ENCODE data around the gene CRCP. TPM values are rescaled to one million over a fixed set of nuclear protein-coding genes. Genes with fewer than 3 reads are reported as not detected.
"Not testable (repeated sequence)": the region's sequence is repeated elsewhere in the genome, so short reads cannot be mapped to it uniquely, and the experiment has no call there.

Gene CRCP
- total and polyA plus RNA-seq, 10 of the 15 experiments (the other 5 are each of a cell fraction or from before 2014, with no cell fraction given) = 12.4 to 33.8 (median 29.1) TPM

DNA sequence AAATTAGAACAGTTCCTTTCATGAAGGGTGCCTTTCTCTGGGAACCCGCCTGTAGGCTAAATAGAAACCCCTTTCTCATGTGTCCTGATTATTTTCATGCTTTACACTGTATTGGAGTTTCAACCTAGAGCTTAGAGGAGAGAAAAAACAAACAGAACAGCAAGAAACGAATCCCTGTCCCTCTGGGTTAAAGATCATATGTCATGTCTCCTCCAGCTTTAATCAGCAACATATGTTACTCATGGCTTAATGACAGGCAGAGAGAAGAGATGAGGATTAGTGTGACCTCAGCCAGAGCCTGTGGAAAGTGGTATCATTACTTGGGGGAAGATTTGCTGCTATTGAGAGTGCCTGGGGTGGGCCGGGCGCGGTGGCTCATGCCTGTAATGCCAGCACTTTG lies 32.1 kb downstream of the CRCP start (continued):
- TF ChIP-seq SUPT20H (IDR thresholded peaks at IDR 0.05; ENCODE audit: borderline replicate concordance, control insufficient read depth, low read depth, low read length) (no peak), MYB (IDR thresholded peaks at IDR 0.05; ENCODE audit: borderline replicate concordance, low read depth, low read length) (no peak), ZBED1 (IDR thresholded peaks at IDR 0.05; ENCODE audit: borderline replicate concordance) (no peak), SRF (IDR thresholded peaks at IDR 0.05; ENCODE audit: low read depth in 2 of 2, low read length in 2 of 2) (no peak), RB1 (IDR thresholded peaks at IDR 0.05; ENCODE audit: borderline replicate concordance) (no peak)
- TF ChIP-seq, protein P1, sequence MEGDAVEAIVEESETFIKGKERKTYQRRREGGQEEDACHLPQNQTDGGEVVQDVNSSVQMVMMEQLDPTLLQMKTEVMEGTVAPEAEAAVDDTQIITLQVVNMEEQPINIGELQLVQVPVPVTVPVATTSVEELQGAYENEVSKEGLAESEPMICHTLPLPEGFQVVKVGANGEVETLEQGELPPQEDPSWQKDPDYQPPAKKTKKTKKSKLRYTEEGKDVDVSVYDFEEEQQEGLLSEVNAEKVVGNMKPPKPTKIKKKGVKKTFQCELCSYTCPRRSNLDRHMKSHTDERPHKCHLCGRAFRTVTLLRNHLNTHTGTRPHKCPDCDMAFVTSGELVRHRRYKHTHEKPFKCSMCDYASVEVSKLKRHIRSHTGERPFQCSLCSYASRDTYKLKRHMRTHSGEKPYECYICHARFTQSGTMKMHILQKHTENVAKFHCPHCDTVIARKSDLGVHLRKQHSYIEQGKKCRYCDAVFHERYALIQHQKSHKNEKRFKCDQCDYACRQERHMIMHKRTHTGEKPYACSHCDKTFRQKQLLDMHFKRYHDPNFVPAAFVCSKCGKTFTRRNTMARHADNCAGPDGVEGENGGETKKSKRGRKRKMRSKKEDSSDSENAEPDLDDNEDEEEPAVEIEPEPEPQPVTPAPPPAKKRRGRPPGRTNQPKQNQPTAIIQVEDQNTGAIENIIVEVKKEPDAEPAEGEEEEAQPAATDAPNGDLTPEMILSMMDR (IDR thresholded peaks at IDR 0.05 in 2 of 3, conservative IDR thresholded peaks at IDR 0.05 in 1 of 3; ENCODE audit: control insufficient read depth in 2 of 3, extremely low read depth in 1 of 3, insufficient read depth in 1 of 3, low read depth in 3 of 3, low read length in 3 of 3) = no peak
- TF ChIP-seq, protein P2, sequence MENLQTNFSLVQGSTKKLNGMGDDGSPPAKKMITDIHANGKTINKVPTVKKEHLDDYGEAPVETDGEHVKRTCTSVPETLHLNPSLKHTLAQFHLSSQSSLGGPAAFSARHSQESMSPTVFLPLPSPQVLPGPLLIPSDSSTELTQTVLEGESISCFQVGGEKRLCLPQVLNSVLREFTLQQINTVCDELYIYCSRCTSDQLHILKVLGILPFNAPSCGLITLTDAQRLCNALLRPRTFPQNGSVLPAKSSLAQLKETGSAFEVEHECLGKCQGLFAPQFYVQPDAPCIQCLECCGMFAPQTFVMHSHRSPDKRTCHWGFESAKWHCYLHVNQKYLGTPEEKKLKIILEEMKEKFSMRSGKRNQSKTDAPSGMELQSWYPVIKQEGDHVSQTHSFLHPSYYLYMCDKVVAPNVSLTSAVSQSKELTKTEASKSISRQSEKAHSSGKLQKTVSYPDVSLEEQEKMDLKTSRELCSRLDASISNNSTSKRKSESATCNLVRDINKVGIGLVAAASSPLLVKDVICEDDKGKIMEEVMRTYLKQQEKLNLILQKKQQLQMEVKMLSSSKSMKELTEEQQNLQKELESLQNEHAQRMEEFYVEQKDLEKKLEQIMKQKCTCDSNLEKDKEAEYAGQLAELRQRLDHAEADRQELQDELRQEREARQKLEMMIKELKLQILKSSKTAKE (IDR thresholded peaks at IDR 0.05; ENCODE audit: low read depth, poor library complexity, severe bottlenecking) = no peak

DNA sequence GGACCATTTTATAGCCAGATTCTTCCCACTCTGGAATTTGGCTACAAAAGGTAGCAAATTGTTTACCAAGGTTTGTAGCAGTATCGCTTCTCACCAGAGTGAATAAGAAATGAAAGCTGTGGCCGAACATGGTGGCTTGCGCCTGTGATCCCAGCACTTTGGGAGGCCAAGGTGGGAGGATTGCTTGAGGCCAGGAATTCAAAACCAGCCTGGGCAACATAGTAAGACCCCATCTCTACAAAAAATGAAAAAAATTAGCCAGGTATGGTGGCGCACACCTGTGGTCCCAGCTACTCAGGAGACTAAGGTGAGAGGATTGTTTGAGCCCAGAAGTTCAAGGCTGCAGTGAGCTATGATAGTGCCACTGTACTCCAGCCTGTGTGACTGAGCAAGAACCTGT lies 33.0 kb downstream of the CRCP start:
- 100% methylated on average over 4 of the region's 4 CpGs for WGBS (ENCODE audit: insufficient coverage, insufficient replicate concordance, low lambda C conversion rate, missing lambda C conversion rate)
- in situ Hi-C loops (cut with MboI) = not testable (repeated sequence)

More for the DNA sequence above, 33.0 kb downstream of the CRCP start:
- H3K4me3 ChIP-seq; H4K20me1 ChIP-seq (ENCODE audit: control insufficient read depth, insufficient read depth); H3K9me3 ChIP-seq (replicated peaks; ENCODE audit: control insufficient read depth, insufficient read depth, low read length); H3K27ac ChIP-seq (ENCODE audit: control insufficient read depth, insufficient read depth); H3K79me2 ChIP-seq (ENCODE audit: control insufficient read depth, insufficient read depth, low read length); POLR2A ChIA-PET; FAIRE-seq; intact Hi-C loops (cut with micrococcal nuclease; ENCODE audit: unreplicated experiment); H3K27me3 ChIP-seq (replicated peaks in 1 of 2; ENCODE audit: control insufficient read depth in 2 of 2, insufficient read depth in 2 of 2, low read length in 1 of 2); RAD21 ChIA-PET (ENCODE audit: unreplicated experiment); DNase-seq (ENCODE audit: low read depth, low spot score); SMC1A ChIA-PET (ENCODE audit: uncharacterized antibody, unreplicated experiment); H3K9ac ChIP-seq (ENCODE audit: control insufficient read depth, insufficient read depth, low read length); H3K4me1 ChIP-seq (ENCODE audit: control insufficient read depth, insufficient read depth, low read length); ATAC-seq; BruUV-seq (replicated peaks); H3K4me2 ChIP-seq (ENCODE audit: control insufficient read depth, insufficient read depth); H2AFZ ChIP-seq (ENCODE audit: control insufficient read depth, low read depth, low read length): not testable (repeated sequence)
- CTCF ChIA-PET = interaction anchor here (0.6 to 1.7 kb wide), 2 partner anchors 9 to 10 kb away, joined by 3 read pairs; no protein-coding TSS in a partner anchor
- peaks cover 23 to 31% of the 10 kb centered on the region in 2 experiments; a peak in 3 of 4 replicates for H3K36me3 ChIP-seq (ENCODE audit: control insufficient read depth in 2 of 2, insufficient read depth in 2 of 2, low read length in 1 of 2)
